GM21390 (cell line): ENCODE data around the gene VWC2L.

Source experiments
- ATAC-seq: cut with Tn5 transposase; IDR thresholded peaks from one replicate; pipeline ENCODE4 v1.9.1; 2021; ENCODE audit not compliant: unreplicated experiment

VWC2L gene

GRCh38 chr2:214533541-214533940, 122.7 kb downstream of the VWC2L start:
- ATAC-seq, result no peak

DNA sequence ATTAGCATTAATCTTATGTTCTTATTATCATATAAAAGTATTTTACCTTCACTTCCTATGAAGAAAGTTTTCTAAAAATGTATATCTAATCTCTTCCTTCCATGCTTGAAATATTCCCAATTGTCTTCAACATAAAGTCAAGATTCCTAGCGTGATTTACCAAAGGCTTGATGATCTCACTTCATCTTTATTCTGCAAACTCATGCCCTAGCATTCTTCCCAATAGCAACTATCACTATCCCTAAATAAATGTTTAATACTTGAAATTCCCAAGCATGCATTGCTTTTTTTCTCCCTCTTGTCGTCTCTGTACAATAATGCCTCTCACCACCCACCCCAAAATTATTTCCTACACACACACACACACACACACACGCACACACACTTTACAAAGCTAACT, 125.8 kb downstream of the VWC2L start:
- ATAC-seq, result no peak

- ATAC-seq, result no peak
Observed at GRCh38 chr2:214537929-214538328, 127.1 kb downstream of the VWC2L start.

DNA sequence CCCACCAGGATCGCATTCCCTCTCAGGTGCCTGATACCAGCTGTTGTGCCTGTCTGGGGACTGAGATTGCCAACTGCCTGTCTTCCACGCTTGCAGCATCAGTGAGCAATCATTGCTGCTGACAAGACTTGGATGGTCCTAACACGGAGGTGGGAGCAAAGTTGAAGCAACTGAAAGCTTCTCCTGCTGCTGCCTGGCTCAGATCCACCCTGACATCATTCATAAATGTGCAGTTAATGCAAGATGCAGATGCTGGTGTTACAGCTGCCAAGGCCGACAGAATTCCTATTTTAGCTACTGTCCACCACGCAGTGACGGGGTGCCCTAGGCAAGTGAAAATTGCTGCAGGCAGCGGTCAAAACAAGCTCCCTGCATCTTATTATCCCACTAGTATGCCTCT, 131.4 kb downstream of the VWC2L start:
- ATAC-seq, result no peak

- ATAC-seq, result no peak
Observed at GRCh38 chr2:214542866-214543265, 132.0 kb downstream of the VWC2L start.

DNA sequence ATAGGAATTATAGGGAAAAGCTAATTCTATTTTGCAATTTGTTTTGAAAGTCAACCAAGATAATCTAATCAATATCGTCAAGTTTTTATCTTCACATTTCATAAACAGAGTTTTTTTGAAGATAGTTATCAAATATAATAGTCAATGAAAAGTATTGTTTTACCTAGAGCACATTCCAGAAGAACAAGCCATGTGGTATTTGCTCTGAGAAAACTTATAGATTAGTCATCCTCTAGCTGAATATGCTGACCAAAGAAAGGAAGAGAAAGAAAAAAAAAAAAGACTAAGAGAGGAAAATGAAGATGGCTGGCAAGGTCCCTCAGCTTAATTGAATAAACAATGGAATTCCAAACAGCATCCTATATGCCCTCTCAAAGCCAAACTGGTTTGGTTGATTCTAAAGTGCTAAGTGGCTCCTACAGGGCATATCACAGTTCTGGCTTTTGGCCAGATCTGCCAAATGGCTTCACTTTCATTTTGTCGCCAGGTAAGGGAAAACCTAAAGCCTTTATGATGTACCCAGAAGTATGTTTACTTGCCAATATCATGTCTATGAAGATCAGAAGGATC, 132.6 kb downstream of the VWC2L start:
- no peak for ATAC-seq

DNA sequence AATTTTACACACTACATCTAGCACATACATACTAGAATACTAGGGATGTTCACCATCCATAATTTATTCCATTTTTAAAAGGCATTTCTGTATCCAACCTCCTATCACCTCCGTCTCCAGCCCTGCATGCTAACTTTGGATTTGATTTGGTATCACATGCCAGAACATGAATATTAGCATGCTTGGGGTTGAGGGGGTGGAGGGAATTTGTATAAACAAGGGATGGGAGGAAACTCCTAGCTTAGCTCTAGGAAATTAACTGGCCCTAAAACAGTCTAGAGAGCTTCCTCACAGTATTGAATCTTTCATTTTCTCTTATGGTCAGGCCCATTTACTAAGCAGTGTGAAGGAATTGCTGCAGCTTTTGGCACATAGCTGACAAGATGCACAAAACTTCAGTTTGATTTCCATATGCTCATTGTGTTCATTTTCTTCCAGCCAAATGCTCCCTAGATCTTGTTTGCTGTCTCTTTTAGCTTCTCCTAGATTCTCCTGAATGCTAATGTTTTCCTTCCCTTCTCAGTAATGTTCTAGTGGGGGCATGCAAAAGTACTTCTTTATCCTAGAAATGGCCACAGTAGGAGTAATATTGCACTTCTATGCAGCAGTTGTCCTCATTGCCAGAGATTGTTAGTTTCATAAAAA, 135.2 kb downstream of the VWC2L start:
- no peak for ATAC-seq

DNA sequence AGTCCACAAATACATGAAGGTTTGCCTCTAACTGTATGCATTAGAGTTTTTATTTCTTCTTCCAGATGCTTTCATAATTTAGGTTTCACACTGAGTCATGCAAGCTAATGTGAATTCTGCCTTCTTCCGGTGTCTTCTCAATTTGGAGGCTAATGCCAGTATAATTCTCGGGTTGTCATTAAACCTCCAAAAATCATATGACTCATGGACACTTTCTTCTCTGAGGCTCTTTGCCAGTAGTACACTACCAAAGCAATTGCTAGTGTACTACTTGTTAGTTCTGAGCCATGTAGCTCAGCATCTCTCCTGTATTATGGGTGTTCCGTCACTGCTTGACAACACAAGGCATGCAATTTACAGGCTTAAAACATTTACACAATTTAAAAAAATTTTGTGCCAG, 137.1 kb downstream of the VWC2L start:
- no peak for ATAC-seq

- ATAC-seq, result no peak
Observed at GRCh38 chr2:214549946-214550345, 139.1 kb downstream of the VWC2L start.

DNA sequence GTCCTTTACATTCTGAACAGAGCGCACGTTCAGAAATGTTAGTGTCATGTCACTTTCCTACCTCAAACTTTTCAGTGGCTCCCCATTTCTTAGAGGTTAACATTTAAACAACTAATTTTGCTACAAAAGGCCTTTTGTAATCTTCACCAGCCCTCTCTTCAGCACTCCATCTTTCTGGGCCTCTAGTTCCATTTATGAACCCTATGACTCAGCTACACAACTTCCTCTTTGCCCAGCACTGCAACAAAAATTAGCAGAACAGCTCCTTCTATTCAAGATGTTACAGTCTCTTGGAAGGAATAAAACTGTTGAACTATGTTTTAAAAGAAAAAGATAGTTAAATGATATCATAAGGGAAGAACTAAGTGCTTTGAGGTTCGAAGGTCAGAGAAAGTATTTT, 139.9 kb downstream of the VWC2L start:
- no peak for ATAC-seq

DNA sequence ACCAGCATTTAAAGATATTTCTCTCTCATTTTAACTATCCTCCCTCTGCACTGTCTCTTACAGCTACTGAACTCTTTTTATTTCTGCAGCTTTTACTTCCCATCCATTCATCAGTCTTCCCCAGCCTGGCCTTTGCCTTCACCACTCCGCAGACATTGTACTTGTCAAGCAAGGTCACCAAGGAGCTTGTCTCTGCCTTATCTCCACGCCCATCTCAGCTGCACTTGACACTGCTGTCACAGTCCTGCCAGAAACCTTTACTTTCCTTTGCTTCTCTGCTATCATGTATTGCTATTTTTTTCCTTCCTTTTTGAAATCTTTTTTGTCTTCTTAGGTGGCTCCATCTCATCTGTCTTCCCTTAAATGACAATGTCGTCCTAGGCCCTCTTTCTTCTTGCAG, 147.0 kb downstream of the VWC2L start:
- ATAC-seq, result no peak

- no peak for ATAC-seq
Observed at GRCh38 chr2:214558341-214558740, 147.5 kb downstream of the VWC2L start.

DNA sequence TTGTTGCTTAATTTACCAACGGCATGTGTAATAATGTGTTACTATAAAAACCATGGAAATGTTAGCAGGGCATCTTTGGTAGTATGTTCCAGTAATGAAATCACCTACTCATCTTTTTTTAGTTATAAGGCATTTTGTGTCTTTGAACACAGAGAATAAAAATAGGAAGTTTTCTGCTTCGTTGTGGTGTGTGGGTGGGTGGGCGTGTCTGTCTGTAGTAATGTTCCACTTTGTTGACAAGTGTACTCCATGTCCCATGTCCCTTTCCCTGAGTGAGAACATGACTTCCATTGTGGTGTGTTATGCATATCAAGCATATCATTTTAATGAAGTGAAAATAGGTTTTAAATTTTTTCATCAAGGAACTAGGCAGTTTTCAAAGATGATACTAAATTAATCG, 149.3 kb downstream of the VWC2L start:
- no peak for ATAC-seq

GRCh38 chr2:214560618-214561190, 149.8 kb downstream of the VWC2L start:
- ATAC-seq, result no peak

DNA sequence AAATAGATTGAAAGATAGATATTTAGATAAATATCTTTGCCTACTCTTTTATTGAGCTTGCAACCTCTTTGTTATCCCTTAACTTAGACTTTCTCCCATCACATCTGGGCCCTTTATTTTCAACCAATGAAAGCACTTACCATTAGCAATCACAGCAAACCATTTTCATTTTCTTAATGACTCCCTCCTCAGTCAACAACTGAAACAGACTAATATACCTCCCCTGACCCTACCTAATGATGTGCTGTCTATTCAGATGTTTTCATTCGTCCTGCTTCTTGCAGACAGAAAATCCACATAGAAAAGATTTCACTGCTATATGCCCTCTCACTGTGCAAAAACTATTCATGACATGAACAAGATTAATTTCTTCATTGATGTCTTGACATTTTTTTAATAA, 154.4 kb downstream of the VWC2L start:
- no peak for ATAC-seq

DNA sequence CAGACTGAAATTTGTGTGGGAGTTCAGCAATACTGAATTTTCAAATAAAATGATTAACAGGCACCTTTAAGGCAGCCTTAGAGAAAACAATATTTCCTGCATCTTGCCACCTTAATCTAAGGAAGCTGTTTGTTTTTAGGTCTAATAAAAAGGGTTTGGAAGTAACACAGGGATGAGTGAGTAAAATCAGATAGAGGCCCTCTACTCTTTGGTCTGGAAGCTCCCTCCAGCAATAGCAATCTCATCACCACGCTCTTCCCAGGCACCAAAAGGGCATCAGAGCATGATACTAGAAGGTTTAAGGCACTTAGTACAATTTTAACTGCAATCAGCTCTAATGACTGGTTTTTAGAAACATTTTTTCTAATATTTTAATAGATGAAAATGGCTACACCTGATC, 155.6 kb downstream of the VWC2L start:
- ATAC-seq, result no peak

- ATAC-seq, result no peak
Observed at GRCh38 chr2:214569419-214570035, 158.7 kb downstream of the VWC2L start.

GRCh38 chr2:214574084-214574781, 163.4 kb downstream of the VWC2L start:
- no peak for ATAC-seq

DNA sequence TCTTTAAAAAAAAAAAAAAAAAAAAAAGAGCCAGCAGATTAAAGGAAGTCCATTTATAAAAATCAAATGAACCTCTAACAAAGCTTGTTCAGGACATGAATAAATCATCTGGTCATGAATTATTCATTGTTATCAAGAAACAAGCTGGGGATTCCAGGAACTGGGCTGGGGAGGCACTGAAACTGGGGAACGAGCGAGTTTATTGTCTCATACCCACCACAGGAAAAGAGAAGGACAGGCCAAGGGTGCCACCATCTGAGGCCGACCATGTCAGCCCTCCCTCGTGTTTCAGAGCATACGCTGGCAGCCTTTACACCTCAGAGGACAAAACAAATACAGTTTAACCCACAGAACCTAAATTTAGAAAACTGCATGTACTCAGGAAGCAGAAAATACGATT, 164.2 kb downstream of the VWC2L start:
- ATAC-seq, result no peak

DNA sequence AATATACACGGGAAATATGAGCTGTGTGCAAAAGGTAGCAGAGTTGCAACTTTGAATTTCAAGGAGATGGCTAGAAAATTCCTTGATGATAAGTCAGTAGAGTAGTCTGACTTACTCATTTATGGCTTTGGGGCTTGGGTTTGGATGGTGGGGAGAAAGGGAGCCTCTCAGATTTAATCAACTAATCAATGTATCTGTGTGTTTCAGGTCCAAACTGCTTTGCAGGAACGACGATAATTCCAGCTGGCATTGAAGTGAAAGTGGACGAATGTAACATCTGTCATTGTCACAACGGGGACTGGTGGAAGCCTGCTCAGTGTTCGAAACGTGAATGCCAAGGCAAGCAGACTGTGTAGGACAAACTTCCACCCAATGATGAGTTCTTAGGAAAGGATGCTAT, 164.6 kb downstream of the VWC2L start:
- no peak for ATAC-seq

DNA sequence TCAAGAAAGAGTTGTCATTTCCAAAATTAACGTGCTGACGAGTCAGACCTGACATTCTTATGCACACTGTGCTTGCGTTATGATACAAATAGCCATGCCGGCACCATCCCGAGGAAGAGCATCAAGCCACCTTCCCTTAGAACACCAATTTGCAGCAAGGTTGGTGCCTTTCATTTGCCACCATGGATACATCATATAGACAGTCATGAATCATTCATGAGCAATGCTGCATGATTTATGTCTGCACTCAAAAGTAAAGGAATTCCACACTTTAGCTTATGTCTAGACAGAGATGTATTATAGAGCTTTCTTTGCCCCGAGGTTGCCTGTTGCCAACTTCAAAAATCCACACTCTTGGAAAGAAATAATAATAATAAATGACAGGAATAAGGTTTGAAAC, 166.9 kb downstream of the VWC2L start:
- ATAC-seq, result no peak

DNA sequence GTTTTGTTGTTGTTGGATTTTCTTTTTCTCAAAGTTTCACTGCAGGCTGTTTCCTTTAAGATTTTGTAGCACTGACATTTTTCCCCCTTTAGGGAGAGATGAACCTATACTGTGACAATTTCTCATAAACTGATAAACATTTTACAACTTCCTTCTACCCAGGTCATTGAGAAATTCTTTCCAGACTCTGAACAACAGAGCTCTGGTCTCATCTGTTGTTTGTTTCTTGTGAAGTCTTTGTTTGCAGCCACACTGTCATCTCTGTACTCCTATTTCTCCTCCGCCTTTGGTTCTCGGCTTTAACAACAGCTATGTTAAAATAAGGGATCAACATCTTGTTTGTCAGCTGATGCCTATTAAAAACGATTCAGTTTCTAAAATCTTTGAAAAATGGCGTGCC, 167.6 kb downstream of the VWC2L start:
- ATAC-seq, result no peak
